HL-60/S4 treated with retinoic acid at 250 ng/mL for 4 days and 3 days (cell line): ENCODE results near the gene SMIM12.

Experiments
- in situ Hi-C: fragments of 300-500 bp; cut with MboI; formaldehyde crosslinking; loops from 2 replicates; pipeline ENCODE4 v1.7.0; 2022; ENCODE audit warnings: low sequenced_read_pairs

Gene SMIM12, protein sequence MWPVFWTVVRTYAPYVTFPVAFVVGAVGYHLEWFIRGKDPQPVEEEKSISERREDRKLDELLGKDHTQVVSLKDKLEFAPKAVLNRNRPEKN

GRCh38 chr1:34859446-34860200 is at the start of gene SMIM12:
Gene SMIM12 (minus strand): TSS chr1:34859749. CDS start chr1:34855977, 3,772 bp downstream.
- in situ Hi-C loops = no loop called here

- in situ Hi-C loops = no loop called here
Measured at GRCh38 chr1:34908369-34908768, 48.8 kb upstream of the SMIM12 start.

- in situ Hi-C loops = no loop called here
Measured at GRCh38 chr1:34907487-34908090, 48.0 kb upstream of the SMIM12 start.

DNA sequence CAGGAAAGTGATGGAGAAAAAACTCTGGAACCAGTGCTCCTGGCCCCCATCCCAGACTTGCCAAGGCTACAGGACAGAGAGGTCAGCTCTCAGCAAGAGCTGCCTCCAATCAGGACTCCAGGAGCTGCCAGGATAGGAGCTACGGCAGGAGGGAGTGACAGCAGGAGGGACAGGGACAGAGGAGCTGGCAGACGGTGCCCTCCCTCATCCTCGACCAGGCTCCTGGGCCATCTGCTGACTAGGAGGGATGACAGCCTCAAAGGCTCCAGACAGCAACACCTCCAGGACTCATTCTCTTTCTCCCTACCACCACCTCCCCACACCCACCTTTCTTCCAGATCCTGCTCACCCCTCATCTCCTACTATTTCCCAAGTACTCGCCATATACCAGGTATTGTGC is 47.2 kb upstream of the SMIM12 start:
- in situ Hi-C loops = no loop called here

- in situ Hi-C loops = no loop called here
Measured at GRCh38 chr1:34906222-34906621, 46.7 kb upstream of the SMIM12 start.

DNA sequence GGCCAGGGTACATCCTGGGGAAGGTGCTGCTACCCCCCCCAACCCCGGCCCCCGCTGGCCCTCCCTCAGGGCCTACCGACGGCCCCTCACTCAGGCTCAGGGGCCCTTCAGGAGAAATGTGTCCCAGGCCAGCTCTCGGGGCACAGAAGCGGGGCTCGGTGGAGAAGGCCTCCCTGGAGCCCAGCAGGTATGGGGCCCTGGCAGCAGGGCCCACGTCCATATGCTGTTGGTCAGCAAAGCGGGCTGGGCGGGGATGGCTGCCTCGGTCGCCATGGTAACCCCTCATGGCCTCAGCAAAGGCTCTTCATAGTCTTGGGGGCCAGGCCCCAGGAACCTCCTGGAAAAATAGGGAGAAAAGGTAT is 45.5 kb upstream of the SMIM12 start:
- in situ Hi-C loops = no loop called here

GRCh38 chr1:34904236-34905097 is 44.9 kb upstream of the SMIM12 start:
- in situ Hi-C loops = no loop called here

DNA sequence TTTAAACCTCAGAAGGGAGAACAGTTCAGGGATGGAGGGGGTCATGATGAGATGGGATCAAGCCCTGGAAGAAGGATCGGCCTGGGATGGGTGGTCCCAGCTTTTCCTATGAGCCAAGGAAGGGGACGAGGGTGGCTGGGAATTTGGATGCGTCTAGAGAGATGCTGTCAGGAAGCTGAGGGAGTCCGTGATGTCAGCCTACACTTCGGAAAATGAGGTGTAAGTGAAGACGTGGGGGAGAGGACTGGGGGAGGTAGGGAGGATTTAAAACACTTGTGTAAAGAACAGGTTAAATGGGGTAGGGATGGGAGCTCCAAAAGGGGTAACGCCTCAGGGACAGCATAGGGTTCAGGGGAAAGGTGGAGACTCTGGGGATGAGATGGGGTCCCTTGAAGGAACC is 42.4 kb upstream of the SMIM12 start:
- in situ Hi-C loops = no loop called here

DNA sequence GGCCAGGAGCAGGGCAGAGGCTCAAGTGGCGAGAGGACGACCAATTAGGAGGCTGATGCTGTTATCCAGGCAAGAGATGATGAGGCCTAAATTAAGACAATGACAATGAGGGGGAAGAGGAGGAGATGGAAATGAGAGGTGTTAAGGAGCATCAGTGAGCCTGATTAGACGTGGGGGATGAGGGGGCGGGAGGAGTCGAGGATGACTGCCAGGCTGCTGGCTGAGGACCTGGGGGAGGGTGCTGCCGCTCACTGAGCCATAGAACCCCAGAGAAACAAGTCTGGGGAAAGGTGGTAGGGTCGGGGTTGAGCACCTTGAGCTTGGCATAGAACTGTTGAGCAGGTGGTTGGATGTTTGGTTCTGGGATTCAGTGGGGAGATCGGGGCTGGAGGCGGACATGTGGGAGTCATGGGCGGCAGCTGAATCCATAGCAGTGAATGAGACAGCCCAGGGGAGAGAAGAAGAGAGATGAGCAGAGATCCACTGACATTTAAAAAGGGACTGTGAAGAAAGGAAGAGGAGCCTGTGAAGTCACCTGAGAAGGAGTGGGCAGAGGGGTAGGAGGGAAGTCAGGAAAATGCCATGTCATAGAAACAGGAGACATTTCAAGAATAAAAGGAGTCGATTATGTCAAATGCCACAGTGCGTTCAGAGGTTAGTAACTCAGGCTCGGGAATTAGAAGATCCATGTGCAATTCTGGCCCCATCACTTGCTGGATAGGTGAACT is 41.4 kb upstream of the SMIM12 start:
- in situ Hi-C loops = no loop called here

DNA sequence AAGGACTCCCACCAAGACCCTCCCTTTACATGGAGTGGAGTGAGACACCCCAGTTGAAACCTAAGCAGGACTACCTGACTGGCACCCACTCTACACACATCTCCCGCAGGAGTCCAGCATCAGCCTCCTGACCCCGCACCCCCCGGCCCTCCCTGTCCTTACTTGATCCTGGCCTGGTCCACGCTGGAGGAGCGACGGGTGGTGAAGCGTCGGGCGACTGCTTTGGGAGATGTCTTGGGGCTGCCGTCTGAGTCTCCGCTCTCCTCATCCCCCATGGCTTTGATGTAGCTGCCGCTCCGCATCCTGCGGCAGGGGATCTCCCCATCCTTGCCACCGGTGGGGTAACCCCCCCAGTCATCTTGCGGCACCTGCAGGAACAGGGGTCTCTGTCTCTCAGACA is 40.4 kb upstream of the SMIM12 start:
- in situ Hi-C loops = no loop called here

DNA sequence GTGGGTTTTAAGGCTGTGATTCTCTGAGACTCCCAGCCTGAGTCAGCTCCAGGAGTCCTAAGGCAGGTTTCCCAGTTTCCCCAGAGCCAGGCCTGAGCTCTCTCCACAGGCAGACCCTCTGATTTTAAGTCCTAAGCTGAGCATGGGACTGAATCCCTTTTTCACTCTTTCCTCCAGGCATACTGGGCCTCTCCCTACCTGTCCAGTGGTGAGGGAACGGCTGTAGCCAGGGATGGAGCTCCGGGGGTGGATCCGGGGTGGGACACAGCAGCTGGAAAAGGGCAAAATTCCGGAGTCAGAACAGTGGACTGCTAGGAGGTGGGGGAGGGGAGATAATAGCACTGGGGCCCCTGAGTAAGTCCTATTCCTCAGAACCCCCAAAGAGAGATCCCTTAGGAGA is 39.9 kb upstream of the SMIM12 start:
- in situ Hi-C loops = no loop called here

DNA sequence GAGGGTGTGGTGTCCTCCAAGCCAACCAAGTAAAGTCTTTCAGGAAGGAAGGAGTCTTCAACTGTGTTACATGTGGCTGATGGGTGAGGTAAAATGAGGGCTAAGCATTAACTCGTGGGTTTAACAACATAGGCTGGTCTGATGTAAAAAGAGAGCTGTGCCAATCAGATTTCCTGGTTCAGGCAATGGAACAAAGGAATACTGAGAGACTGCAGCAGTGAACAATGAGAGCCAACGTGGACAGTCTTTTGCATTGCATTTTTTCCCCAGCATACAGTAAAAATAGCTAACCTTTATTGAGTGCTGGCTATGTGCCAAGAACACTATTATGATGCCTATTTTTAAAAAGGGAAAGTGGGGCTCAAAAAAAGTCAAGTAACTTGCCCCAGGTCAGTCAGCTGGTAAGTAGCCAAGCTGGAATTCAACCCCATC is 38.8 kb upstream of the SMIM12 start:
- in situ Hi-C loops = no loop called here

GRCh38 chr1:34896612-34897011 is 37.1 kb upstream of the SMIM12 start:
- in situ Hi-C loops = no loop called here

DNA sequence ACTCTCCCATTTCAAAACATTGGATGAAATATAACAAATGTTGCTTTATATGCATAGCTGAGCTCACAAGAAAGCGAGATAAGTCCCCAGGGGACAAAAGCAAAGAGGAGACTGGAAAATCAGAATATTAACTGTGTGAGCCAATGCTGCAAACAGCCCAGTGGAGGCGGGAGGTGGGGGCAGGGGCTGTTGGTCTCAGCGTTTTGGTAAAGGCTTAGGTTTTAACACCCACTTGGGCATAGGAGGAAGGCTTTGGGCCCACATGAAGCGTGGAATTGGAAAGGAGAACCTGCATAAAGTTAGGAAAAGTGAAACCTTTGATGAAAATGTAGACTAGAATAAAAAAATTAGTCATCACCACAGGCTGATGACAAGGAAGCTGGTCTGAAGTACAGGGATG is 30.2 kb upstream of the SMIM12 start:
- in situ Hi-C loops = no loop called here

- in situ Hi-C loops = no loop called here
Measured at GRCh38 chr1:34887593-34887992, 28.0 kb upstream of the SMIM12 start.

- in situ Hi-C loops = no loop called here
Measured at GRCh38 chr1:34885405-34886247, 26.1 kb upstream of the SMIM12 start.

GRCh38 chr1:34884961-34885360 is 25.4 kb upstream of the SMIM12 start:
- in situ Hi-C loops = no loop called here

- in situ Hi-C loops = no loop called here
Measured at GRCh38 chr1:34884536-34884935, 25.0 kb upstream of the SMIM12 start.

- in situ Hi-C loops = no loop called here
Measured at GRCh38 chr1:34879230-34879629, 19.7 kb upstream of the SMIM12 start.

DNA sequence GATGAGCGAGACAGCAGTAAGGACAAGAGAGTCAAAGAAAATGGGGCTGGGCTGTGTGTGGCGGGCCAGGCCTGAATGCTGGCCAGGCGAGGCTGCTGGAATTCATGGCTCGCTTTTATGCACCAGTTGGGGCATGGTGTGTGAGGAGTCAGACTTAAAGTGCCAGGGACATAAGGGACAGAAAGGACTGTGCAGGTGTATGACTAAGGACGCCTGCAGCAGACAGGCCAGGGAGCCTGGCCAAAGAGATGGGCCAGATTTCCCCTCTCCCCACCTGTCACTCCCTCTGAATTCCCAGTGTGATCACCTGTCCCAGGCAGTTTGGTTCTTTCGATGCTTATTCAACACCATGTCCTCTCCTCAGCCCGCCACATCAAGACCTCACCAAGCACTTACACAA is 16.9 kb upstream of the SMIM12 start:
- in situ Hi-C loops = no loop called here
